ENCODE results near the gene STARD3.

DNA sequence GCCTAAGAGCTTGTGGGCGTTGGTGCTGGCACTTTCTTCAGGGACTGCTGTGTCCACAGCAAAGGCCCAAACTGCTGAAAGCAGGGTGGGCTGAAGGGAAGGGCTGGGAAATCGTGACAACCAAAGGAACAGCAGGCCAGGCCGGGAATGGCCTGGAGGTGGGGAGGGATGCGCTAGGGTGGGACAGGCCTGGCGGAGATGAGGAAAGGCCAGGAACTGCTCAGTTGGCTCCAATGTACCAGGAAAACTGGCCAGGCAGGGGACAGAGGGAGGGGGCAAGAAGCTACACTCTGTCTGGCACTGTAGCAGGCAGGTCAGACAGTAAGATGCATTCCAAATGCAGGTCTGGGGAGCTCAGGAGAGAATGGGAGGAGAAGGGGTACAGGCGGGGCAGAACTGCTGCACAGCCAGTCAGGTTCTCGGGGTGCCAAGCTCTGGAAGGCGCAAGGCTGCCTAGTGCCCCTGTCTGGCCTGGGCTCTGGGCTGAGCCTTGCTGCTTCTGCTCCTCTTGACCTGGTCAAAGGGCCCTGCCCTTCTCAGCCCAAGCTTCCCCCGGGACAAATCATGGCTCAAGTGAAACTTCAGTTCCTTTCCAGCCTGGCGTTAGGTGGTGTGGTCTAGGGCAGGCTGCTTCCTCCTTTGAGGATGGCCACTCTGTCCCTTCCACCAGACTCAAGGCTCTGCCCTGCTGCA, 38.6 kb downstream of the STARD3 start:
- TF ChIP-seq, protein P1, sequence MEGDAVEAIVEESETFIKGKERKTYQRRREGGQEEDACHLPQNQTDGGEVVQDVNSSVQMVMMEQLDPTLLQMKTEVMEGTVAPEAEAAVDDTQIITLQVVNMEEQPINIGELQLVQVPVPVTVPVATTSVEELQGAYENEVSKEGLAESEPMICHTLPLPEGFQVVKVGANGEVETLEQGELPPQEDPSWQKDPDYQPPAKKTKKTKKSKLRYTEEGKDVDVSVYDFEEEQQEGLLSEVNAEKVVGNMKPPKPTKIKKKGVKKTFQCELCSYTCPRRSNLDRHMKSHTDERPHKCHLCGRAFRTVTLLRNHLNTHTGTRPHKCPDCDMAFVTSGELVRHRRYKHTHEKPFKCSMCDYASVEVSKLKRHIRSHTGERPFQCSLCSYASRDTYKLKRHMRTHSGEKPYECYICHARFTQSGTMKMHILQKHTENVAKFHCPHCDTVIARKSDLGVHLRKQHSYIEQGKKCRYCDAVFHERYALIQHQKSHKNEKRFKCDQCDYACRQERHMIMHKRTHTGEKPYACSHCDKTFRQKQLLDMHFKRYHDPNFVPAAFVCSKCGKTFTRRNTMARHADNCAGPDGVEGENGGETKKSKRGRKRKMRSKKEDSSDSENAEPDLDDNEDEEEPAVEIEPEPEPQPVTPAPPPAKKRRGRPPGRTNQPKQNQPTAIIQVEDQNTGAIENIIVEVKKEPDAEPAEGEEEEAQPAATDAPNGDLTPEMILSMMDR (IDR thresholded peaks at IDR 0.05) = no peak
- no peak for TF ChIP-seq POLR2A (IDR thresholded peaks at IDR 0.05)
